ENCODE results near the gene SYK.
"Not testable (repeated sequence)": the region's sequence is repeated elsewhere in the genome, so short reads cannot be mapped to it uniquely, and the experiment has no call there.

Gene SYK

DNA sequence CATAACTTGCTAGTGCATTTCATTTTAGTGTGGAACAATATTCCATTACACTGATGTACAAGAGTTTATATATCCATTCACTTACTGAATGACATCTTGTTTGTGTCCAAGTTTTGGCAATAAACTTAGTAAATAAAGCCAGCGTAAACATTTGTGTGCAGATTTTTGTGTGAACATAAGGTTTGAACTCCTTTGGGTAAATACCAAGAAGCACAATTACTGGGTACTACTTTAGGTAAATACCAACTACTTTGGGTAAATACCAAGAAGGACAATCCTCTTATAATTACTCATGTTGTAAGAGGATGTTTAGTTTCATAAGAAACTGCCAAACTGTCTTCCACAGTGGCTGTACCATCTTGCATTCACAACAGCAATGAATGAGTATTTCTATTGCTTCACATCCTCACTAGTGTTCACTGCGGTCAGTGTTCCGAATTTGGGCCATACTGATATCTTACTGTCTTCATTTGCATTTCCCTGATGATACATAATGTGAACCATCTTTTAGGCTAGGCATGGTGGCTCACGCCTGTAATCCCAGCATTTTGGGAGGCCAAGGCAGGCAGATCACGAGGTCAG, 2.3 kb upstream of the SYK start:
- no peak for DNase-seq

DNA sequence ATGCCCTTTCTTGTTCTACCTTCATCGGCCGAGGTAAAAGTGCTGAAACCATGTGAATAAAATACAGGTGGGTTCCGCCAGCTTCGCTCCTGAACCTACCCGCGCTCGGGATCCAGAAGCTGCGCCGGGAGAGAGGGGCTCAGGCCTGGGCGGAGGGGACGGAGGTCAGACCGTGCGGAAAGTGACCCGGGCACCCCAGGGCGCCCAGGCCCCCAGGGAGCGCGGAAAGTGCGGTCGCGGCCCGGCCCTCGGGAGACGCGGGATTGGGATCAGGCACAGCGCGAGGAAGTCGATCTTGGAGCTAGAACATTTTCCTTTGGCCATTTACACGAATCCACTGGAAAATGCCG, 329 bp downstream of the SYK start:
- DNase-seq: no peak

DNA sequence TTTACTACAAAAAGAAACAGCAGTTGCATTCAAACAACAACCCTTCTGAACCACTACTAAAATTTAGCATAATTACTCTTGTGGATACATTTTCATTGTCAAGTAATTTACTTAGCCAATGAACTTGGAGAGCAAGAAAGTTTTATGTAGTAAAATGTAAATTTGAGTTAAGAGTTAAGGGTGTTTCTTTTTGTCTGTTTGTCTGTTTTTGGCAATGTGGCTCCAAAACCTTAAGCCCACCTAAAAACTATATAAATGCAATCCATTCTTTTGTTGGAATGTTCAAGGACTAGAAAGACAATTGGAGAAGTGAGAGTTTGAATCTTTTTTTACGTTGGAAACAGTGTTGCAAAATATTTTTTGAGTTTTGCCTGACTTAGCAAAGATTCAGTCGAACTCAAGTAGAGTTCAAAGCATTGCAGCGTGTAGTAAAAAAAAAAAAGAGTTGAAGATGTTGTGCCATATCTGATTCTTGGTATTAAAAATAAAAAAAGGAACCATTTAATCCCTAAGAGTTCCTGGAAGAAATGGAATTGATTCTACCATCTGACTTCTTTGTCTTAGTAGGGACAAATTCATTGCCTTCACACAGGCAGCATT, 867 bp downstream of the SYK start:
- no peak for DNase-seq

DNA sequence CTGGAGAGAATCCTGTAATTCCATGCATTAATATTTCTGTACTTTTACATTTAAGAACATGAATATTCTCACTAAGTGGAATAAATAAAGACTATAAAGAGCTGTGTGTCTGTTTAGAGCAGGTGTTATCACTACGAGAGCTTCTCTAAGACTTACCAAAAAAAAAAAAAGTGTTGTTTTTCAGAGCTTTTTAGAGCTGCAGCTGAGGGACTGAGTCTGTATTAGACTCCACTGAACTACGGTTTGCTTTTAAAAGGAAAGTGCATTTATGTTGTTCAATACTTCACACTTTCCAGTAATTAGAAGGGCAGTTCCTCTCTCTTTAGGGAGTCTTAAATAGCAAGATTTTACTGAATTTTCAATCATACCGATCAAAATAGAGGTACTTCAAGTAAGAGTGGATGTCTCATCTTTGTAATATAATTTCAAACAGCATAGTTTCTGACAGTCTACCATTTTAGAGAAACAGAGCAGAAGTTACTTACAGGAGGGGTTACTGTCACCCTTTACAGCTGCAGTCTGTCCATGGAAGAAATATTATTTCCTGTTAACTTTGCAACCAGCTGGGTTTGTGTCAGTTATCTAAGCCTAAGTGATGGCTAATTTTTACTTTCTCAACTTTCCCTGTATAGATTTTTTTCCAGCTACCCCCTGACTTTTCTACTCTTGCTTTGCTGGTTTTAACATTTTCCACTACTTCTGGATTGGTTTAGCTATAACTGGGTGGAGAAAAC, 2.4 kb downstream of the SYK start:
- no peak for DNase-seq

DNA sequence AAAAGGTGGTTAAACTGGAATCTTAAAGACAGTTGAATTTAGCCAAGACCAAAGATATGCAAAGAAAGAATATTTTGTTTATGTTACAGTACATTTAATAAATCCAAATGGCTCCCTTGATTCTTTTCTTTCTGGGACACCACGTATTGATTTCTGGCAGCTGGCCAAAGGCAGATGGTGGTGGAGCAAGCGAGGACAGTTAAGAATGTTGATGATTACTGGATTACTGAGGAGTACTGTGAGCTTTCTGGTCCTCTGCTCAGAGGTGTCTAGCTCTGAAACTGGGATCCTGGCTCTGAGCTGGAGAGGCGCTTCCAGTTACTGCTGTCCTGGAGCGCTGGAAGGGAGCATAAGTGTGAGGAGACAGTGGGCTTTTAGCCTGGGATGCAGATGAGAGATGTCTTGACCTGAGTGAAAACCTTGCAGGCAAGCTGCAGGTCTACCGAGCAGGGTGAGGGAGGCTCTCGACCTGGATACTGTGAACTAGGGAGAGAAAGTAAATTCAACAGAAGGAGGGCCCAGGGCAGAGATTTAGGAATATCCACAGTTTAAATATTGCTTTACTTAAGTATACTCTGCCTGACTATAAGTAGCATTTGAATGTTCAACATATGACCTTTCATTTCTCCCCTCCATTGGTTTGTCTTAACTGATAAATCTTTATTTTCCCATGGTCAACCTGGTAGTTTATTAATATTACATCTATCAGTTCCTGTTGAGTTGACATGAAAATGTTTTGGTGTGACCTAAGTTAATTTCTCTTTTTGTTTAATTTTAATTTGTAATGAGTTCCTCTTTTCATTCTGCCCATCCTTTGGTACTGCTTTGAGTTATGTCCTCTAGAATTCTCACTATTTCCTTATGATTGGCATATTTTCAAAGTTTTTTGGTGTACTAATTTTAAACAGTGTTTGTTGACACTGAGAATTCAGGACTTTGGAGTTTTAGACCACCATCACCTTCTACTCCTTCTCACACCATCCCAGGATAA, 3.7 kb downstream of the SYK start:
- no peak for DNase-seq

DNA sequence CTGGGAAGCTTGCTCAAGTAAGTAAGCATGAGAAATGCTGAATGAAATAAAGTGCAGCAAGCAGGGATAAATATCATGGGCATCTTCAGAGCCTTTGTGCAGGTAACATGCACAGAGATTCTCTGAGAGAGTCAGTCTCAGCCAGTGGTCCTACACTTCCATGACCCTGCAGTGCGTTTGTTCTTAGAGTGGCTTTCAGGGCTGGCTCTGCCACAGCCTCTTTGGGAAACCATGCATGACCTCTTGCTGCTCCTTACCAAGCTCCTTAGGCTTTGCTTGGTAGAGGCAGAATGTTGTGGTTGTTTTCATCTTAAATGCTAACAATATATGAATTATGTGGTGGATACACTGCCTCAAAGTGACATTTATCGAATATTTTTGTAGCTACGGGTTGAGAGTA, 5.4 kb downstream of the SYK start:
- DNase-seq: no peak

DNA sequence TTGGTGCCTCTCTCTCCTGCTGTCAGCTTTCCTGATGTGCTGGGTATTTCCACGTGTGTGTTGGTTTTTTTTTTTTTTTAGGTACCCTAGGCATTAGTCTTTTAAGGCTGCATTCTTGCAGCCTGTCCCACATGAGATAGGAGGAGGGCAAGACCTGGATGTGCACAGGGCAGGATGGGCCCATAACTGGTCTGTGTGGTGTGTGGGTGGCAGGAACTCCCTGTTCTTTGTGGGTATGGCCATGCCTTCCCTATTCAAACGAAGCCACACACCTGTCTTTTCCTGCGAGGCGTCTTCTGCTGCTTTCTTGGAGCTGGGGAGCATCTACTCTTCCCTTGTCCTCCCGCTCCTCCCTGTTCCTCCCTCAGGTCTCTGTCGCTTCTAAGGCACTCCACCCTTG, 6.8 kb downstream of the SYK start:
- no peak for DNase-seq

DNA sequence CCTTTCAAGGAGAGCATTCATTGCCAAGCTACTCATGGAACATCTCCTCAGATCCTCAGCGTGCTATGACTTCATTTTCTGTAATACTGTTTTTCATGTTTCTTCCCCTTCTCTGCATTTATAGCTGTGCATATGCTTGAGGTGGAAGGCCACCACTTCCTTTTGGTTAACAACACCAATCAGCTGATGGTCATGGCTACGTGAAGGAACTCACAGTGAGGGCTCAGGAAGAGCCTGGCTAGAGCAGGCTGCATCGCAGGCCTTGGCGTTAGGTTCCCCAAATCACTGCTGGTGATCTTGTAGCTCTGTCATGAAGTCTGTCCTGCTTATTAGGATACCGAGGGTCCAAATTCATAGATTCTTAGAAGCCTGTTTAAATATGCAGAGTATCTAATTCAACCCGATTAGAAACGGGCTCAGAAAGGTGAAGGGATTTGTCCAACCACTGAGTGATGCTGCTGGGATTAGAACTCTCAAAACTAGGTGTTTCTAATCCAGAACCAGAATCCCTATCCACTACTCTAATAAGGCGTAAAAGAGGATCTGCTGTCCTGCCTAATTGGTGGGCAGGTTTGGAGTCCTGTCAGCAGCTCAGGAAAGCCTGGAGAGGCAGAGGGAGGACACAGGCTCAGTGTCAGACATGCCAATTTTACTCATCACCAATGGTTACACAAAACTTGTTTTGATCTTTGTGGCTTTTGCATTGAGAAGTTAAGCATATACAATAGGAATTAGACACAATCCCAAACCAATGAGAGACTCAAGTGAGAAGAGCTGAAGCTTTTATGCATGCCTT, 7.5 kb downstream of the SYK start:
- no peak for DNase-seq

DNA sequence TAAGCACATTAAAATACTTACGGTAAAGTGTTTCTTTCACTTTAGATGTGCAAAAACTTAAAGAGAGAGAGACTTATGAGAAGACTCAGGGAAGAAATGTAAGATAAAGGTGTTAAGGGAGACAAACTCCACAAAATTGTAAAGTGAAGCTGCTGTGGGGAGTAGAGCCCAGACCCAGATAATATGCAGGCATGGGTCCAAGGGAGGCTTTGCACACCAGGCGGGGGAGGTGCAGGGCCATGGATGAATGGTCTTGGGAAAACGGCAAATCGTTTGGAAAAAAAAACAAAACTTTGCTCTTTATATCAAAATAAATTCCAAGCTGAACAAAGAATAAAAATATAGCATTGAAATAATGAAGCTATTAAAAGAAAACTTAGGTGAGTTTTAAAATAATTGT, 9.1 kb downstream of the SYK start:
- DNase-seq: no peak

DNA sequence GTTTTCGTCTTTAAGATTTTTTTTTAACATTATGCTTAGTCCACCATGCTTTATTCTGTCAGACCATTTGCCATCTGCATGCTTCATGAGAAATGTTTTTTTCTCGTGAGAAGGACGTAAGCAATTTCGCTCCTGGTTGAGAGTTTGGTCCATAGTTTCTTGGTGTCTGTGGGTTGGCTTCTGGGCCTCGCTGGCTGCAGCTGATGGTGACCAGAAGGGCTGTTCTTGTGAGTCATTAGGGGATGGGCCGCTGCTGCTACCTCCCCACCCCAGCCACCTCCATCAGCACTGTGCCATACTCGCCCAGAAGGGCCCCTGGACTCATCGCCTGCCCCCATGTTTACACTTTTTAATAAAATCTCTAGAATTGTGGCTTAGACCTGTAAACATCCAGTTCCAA, 11.4 kb downstream of the SYK start:
- DNase-seq: no peak

DNA sequence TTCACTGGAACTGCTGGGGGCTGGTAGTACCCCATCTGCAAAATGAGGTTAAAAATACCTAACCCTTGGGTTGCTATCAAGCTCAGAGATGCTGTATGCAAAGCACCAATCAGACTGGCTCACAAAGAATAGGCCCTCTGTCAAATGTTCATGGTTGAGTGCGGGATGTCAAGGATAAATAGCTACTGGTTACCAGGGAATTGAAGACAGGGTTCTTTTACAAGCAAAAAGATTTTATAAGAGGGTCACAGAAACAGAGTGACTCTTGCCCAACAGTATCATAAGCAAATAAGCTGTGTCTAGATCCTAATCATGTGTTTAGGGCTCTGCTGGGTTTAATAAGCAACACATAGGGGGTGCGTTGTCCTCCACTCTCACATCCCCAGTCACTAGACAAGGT, 11.9 kb downstream of the SYK start:
- no peak for DNase-seq

DNA sequence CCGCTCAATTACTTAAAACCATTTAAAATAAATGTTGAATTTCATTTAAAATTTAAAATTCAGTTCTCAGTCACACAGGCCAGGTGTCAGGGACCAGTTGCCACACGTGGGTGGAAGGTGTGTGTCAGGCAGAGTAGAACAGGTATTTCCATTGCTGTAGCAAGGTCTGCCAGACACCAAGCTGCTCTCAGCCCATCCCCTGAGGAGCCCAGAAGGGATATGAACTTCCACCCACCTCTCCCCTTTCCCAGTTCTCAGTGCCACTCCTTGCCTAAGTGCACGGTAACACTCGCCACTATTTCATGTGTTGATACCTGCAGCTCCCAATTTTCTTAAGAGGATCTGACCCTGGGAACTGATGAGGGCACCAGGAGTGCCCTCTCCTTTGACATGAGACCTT, 12.7 kb downstream of the SYK start:
- DNase-seq: no peak

DNA sequence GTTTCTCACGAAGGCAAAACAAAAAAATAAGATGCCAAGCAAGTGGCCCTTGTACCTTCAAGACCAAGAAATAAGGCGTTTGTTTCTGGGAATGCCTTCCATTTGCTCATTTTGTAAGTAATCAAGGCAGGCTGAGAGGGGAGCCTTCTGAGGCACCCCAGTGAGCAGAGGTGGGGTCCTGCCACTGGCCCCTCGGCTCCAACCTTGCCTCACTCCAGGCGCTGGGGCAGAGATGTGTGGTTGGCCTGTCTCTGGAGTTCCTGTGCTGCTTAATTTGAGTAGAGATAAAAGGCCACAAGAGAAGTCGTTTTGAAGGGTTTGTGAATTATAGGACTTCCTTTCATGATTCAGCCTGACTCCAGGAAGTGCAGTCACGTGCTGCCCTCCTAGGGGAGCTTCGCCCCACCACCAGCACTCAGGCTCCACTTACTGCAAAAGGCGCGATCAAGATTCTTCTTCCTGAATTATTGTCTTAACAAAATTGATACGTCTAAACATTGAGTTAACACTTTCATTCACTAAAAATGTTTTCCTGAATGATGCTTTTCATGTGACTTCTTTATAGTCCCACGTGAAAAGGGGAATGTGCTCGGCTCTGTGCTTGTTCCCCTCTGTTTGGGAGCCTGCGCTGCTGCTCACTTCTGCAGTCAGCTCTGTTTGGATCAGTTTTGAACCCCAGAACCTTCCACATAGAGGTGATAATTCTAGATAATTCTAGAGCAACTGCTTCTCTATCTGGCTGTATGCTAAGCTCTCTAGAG, 13.7 kb downstream of the SYK start:
- DNase-seq: no peak

DNA sequence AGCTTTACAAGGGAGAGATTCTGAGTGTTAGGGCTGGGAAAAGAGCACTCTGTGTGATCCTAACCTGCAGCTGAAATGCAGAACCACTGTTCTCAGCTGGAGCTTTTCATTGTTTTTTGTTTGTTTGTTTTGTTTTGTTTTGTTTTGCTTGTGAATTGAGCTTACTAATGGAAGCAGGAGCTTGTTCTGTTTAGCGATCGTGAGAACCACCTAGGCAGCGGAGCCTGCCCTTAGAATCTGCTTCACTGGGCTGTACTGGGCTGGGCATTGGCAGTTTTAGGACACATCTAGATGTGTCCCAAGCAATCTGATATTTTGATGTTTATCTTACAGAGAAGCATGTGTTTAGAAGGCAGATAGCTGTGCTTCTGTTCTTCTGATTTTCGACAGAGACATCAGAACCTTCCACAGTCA, 14.3 kb downstream of the SYK start:
- DNase-seq: no peak

DNA sequence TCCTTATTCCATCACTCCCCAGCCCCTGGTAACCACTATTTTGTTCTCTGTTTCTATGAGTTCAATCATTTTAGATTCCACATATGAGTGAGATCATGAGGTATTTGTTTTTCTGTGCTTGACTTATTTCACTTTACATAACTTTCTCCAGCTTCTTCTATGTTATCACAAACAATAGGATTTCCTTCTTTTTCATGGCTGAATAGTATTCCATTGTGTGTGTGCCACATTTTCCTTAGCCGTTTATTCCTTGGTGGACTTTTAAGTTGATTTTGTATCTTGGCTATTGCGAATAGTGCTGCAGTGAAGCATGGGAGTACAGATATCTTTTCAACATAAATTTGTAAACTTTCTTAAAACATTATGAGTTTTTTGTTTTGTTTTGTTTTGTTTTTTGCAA, 15.1 kb downstream of the SYK start:
- DNase-seq: no peak

DNA sequence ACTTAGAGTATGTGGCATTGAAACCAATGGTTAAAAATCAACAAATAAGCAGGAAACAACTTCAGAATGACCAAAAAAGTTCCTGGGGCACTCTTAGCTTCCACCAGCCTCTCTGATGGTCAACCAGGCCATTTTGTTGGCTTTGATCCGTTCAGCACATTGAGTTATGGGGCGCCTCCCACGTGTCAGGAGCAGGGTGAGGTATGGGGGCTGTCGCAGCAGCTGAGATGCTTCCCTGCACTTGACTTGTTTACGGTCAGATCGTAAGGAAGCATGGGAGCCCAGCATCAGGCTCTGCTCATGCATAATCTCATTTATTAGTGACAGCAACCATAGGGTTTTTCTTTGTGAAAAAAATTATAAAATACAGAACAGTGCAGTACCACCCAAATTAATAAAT, 16.7 kb downstream of the SYK start:
- no peak for DNase-seq

DNA sequence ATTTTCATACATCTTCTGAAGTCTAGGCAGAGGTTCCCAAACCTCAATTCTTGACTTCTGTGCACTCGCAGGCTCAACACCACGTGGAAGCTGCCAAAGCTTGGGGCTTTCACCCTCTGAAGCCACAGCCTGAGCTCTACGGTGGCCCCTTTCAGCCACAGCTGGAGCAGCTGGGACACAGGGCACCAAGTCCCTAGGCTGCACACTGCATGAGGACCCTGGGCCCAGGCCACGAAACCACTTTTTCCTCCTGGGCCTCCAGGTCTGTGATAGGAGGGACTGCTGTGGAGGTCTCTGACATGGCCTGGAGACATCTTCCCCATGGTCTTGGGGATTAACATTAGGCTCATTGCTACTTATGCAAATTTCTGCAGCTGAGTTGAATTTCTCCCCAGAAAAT, 18.8 kb downstream of the SYK start:
- not testable (repeated sequence) for DNase-seq

DNA sequence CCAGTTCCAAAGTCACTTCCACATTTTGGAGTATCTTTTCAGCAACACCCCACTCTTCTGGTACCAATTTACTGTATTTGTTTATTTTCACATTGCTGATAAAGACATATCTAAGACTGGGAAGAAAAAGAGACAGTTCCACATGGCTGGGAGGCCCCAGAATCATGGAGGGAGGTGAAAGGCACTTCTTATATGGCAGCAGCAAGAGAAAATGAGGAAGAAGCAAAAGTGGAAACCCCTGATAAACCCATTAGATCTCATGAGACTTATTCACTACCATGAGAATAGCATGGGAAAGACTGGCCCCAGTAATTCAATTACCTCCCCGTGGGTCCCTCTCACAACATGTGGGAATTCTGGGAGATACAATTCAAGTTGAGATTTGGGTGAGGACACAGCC, 19.6 kb downstream of the SYK start:
- DNase-seq: not testable (repeated sequence)

DNA sequence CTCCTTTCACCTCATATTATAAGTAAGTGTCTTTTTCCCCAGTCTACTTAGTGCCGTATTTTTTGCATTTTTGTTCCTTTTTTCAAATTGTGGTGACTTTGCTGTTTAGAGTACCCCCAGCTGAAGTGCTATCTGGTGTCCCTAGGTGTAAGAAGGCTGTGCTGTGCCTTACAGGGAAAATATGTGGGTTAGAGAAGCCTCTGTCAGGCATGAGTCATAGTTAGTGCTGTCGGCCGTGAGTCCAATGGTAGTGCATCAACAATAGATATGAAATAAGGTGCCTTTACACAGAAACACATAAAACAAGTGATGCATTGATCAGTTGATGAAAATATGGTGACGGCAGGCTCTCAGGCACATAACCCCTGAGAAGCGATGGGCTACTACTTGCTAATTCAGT, 20.1 kb downstream of the SYK start:
- no peak for DNase-seq

DNA sequence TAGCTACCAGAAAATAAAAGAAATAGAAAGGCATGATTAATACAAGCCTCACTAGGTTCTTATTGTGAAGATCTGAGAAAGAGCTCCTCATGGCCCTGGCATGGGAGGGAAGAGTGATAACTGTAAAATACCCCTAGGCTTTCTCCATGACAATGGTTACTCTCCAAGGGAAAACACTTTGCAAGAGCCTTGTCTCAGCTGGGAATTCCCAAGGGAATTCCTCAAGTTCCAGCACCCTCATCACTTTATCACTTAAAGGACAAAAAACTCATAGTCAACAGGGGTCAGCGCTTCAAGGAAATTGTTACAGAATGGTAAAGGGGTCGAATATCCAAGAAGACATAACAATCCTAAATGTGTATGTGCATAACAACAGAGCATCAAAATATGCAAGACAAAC, 21.2 kb downstream of the SYK start:
- DNase-seq: no peak

DNA sequence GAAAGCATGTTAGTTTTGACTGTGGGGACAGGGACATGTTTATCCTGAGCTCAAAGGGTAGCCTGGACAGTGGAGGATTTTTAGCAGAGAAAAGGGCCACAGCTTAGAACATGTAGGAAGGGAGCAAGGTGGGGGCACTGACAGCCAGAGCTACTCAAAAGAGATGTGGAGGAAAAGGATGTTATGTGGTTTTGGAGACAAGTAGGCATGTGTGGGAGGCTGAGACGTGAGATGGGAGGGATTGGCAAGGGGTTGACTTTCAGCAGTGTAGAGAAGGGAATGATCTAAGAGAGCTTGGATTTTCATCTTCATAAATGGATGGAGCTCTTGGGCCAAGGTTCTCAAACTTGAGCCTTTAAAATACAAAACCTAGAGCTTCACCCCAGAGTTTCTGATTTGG, 24.0 kb downstream of the SYK start:
- DNase-seq: no peak
